ENCODE data around the gene OR6T1.

DNA sequence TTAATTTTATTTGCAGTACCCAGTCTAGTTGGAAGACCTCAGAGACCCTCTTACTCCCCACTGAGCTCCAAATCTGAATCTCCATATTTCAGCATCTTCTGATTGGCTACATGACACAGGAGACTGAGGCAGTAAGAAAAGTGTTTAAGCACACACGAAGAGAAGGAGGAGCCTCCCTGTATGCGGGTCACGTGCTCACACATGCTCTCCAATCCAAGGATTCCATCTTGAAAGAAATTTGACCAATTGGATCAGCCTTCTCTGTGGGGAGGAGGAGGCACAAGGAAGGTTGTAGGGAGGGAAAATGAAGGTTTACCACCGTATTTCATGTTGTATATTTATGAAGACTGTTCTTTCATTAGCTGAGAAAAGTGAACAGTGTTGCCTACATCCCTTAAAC, 1.2 kb downstream of the OR6T1 start:
- TF ChIP-seq, protein P1, sequence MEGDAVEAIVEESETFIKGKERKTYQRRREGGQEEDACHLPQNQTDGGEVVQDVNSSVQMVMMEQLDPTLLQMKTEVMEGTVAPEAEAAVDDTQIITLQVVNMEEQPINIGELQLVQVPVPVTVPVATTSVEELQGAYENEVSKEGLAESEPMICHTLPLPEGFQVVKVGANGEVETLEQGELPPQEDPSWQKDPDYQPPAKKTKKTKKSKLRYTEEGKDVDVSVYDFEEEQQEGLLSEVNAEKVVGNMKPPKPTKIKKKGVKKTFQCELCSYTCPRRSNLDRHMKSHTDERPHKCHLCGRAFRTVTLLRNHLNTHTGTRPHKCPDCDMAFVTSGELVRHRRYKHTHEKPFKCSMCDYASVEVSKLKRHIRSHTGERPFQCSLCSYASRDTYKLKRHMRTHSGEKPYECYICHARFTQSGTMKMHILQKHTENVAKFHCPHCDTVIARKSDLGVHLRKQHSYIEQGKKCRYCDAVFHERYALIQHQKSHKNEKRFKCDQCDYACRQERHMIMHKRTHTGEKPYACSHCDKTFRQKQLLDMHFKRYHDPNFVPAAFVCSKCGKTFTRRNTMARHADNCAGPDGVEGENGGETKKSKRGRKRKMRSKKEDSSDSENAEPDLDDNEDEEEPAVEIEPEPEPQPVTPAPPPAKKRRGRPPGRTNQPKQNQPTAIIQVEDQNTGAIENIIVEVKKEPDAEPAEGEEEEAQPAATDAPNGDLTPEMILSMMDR (optimal IDR thresholded peaks at IDR 0.05 in 1 of 3, IDR thresholded peaks at IDR 0.05 in 1 of 3, conservative IDR thresholded peaks at IDR 0.05 in 1 of 3; ENCODE audit: extremely low read depth in 1 of 3, insufficient read depth in 2 of 3, low read length in 3 of 3), result no peak
- TF ChIP-seq EZH2 (IDR thresholded peaks at IDR 0.05; ENCODE audit: low read length), result no peak
